ENCODE measurements around the gene DUOXA2.

Gene DUOXA2

GRCh38 chr15:45166834-45167630 lies 52.9 kb downstream of the DUOXA2 start:
- peak overlapping the region; percentile 96 to 99 for H3K27ac ChIP-seq
- peak overlapping the region; percentile 91 for H3K4me3 ChIP-seq
- DNase-seq (ENCODE audit: low spot score): peak; percentile 91
- peak; percentile 36 for TF ChIP-seq CTCF (IDR thresholded peaks at IDR 0.05)

- TF ChIP-seq CTCF (IDR thresholded peaks at IDR 0.05): no peak
- peak; percentile 73 for DNase-seq (ENCODE audit: low spot score)
- H3K4me3 ChIP-seq: peak overlapping the region; percentile 91
- peak overlapping the region; percentile 96 to 99 for H3K27ac ChIP-seq
Observed at GRCh38 chr15:45167631-45168205, 53.6 kb downstream of the DUOXA2 start.

Data from coronary artery (tissue), 2 donors.